GM12878 (cell line): Measurements from ENCODE around the gene NAT8L. TPM values are rescaled to one million over a fixed set of nuclear protein-coding genes. Genes with fewer than 3 reads are reported as not detected.

Experiments used
- ATAC-seq: fragments of 200-7000 bp; cut with Tn5 transposase; 3 replicates; pipeline ENCODE4 v1.9.1; 2020; ENCODE audit warnings: mild to moderate bottlenecking, moderate library complexity
- BruUV-seq: library from RNA; stranded (reverse); fragments of 400-500 nt; replicated peaks from 2 replicates; lab custom pipeline; 2021; lab: Mats Ljungman, UMichigan
- CTCF ChIA-PET: fragments of 300-600 bp; sonication (Branson Sonifier 250); formaldehyde crosslinking; extraction: SDS; loops from one replicate; lab custom pipeline; 2021; ENCODE audit warnings: inconsistent platforms; lab: Yijun Ruan, JAX
- POLR2A ChIA-PET: fragments of 350-600 bp; formaldehyde crosslinking; extraction: SDS; loops from one replicate; lab custom pipeline; 2021; ENCODE audit warnings: inconsistent platforms; lab: Charles Lee
- RAD21 ChIA-PET: fragments of 300-600 bp; sonication (Branson Sonifier 250); formaldehyde crosslinking; loops from one replicate; lab custom pipeline; 2023; ENCODE audit warnings: antibody characterized with exemption; ENCODE audit not compliant: unreplicated experiment; lab: Charles Lee
- SMC1A ChIA-PET: fragments of 300-600 bp; sonication (Branson Sonifier 250); formaldehyde crosslinking; loops from one replicate; lab custom pipeline; 2023; ENCODE audit not compliant: unreplicated experiment, uncharacterized antibody; lab: Charles Lee
- DNase-seq: peaks from one replicate; pipeline ENCODE4 v3.0.0-alpha.2; 2011; ENCODE audit warnings: low read depth, low spot score
- FAIRE-seq: peaks from 3 replicates; lab custom pipeline; 2011; peaks lifted over from hg19 to GRCh38; lab: Jason Lieb, UNC
- H2AFZ ChIP-seq: 2 replicates; pipeline ENCODE4 v1.6.0; 2011; ENCODE audit warnings: low read depth, low read length, control low read depth; ENCODE audit not compliant: control insufficient read depth
- H3K27ac ChIP-seq: 2 replicates; pipeline ENCODE4 v1.5.1; 2011; ENCODE audit warnings: control low read depth; ENCODE audit not compliant: control insufficient read depth, insufficient read depth
- H3K27me3 ChIP-seq, 2 experiments: replicated peaks in 1 of 2; 2 replicates each; pipeline versions ENCODE4 v1.6.0 to v1.6.1; 2011; ENCODE audit warnings: low read length in 1 of 2; ENCODE audit not compliant: control insufficient read depth in 2 of 2, insufficient read depth in 2 of 2
- H3K36me3 ChIP-seq, 2 experiments: 2 replicates each; pipeline ENCODE4 v1.5.1; 2011; ENCODE audit warnings: low read length in 1 of 2; ENCODE audit not compliant: control insufficient read depth in 2 of 2, insufficient read depth in 2 of 2
- H3K4me1 ChIP-seq: 2 replicates; pipeline ENCODE4 v1.6.1; 2011; ENCODE audit warnings: mild to moderate bottlenecking, low read length, moderate library complexity, mixed read lengths; ENCODE audit not compliant: control insufficient read depth, insufficient read depth
- H3K4me2 ChIP-seq: 2 replicates; pipeline ENCODE4 v1.6.0; 2011; ENCODE audit warnings: control low read depth; ENCODE audit not compliant: control insufficient read depth, insufficient read depth
- H3K4me3 ChIP-seq: fragments of 200-600 bp; sonication (generic); 2 replicates; pipeline ENCODE4 v1.5.1; 2016
- H3K79me2 ChIP-seq: 2 replicates; pipeline ENCODE4 v1.6.0; 2011; ENCODE audit warnings: low read length; ENCODE audit not compliant: control insufficient read depth, insufficient read depth
- H3K9ac ChIP-seq: 2 replicates; pipeline ENCODE4 v1.8.0; 2011; ENCODE audit warnings: low read length, control low read depth, mixed read lengths; ENCODE audit not compliant: control insufficient read depth, insufficient read depth
- H3K9me3 ChIP-seq: replicated peaks from 3 replicates; pipeline ENCODE4 v1.5.1; 2011; ENCODE audit warnings: mild to moderate bottlenecking, low read length; ENCODE audit not compliant: control insufficient read depth, insufficient read depth
- H4K20me1 ChIP-seq: 2 replicates; pipeline ENCODE4 v1.6.0; 2011; ENCODE audit not compliant: control insufficient read depth, insufficient read depth
- MEF2B ChIP-seq: fragments of 450-650 bp; IDR thresholded peaks from 2 replicates; pipeline ENCODE4 v1.6.1; 2018; ENCODE audit warnings: mild to moderate bottlenecking, moderate library complexity; ENCODE audit not compliant: partially characterized antibody, poor library complexity, severe bottlenecking
- PAX8 ChIP-seq: fragments of 450-650 bp; IDR thresholded peaks from 2 replicates; pipeline ENCODE4 v1.6.1; 2017; ENCODE audit warnings: mild to moderate bottlenecking, moderate library complexity
- POLR2A ChIP-seq: IDR thresholded peaks from 2 replicates; pipeline ENCODE4 v1.6.1; 2011; ENCODE audit warnings: low read depth, mild to moderate bottlenecking, low read length
- POLR2AphosphoS5 ChIP-seq: IDR thresholded peaks from 2 replicates; pipeline ENCODE4 v1.6.1; 2011; ENCODE audit warnings: mild to moderate bottlenecking, low read length, inconsistent platforms
- ZBTB4 ChIP-seq: fragments of 450-650 bp; formaldehyde crosslinking; IDR thresholded peaks from 2 replicates; pipeline ENCODE4 v1.4.0; 2022; ENCODE audit warnings: mild to moderate bottlenecking, moderate library complexity
- ZNF687 ChIP-seq: fragments of 450-650 bp; IDR thresholded peaks from 2 replicates; pipeline ENCODE4 v1.6.1; 2017; ENCODE audit warnings: mild to moderate bottlenecking, moderate library complexity
- WGBS: methylation state at CpG from one replicate; pipeline ENCODE4 v1.1.6; 2016; ENCODE audit warnings: low lambda C conversion rate; ENCODE audit not compliant: insufficient replicate concordance, insufficient coverage; ENCODE audit errors: missing lambda C conversion rate; 5-methylcytosine and 5-hydroxymethylcytosine counted together
- in situ Hi-C: fragments of 300-500 bp; cut with MboI; formaldehyde crosslinking; loops from 9 replicates; pipeline ENCODE4 v1.14.3; 2018; ENCODE audit warnings: mixed read lengths
- intact Hi-C: fragments of 100-400 bp; cut with micrococcal nuclease; formaldehyde crosslinking; loops from one replicate; pipeline ENCODE4 v1.14.2; 2022; ENCODE audit not compliant: unreplicated experiment
- polyA plus RNA-seq, 11 experiments: library from polyadenylated mRNA; depleted of rRNA in 4 of 11; unstranded in 6 of 11; stranded (reverse) in 5 of 11; fragments of >200 nt; fragmentation: Nextera tagmentation in 4 of 11; fragmentation: Illumina TruSeq in 1 of 11; extraction: Ambion mirVana in 4 of 11; extraction: Trizol in 1 of 11; gene quantifications; 1 replicate in 1 of 11; 2 replicates in 10 of 11; pipeline versions ENCODE4 v1.2.1 to v1.2.3, GENCODE V29; 2011 to 2016; ENCODE audit warnings: inconsistent platforms in 2 of 11, missing spikeins in 2 of 11, low read depth in 1 of 11
- total RNA-seq, 4 experiments: library from RNA; depleted of rRNA in 3 of 4; stranded (reverse); fragments of >200 nt in 3 of 4; fragmentation: Illumina TruSeq in 1 of 4; extraction: Trizol in 1 of 4; gene quantifications; 2 replicates each; pipeline versions ENCODE4 v1.2.1 to v1.2.3, GENCODE V29; 2013 to 2021

NAT8L gene
- total and polyA plus RNA-seq, 10 of the 15 experiments (the other 5 are each of a cell fraction or from before 2014, with no cell fraction given) = 0.01 to 0.31 (median 0.11) TPM; not detected in 5

- in situ Hi-C loops (no loop called here), intact Hi-C loops (no loop called here)
- Histone ChIP-seq H3K4me2 (no peak overlapping the region), H3K9me3 (no peaks in the 10 kb centered on the region; the same call in 2 of the 3 replicates), H3K4me3 (no peak overlapping the region), H3K4me1 (no peaks in the 10 kb centered on the region), H2AFZ (no peak overlapping the region), H3K9ac (no peak overlapping the region), H3K79me2 (no peaks in the 10 kb centered on the region), H3K27me3 (peaks cover 0 to 2% of the 10 kb centered on the region in 2 experiments; a peak in 2 of 4 replicates), H3K36me3 (no peaks in the 10 kb centered on the region), H3K27ac (no peak overlapping the region), H4K20me1 (no peaks in the 10 kb centered on the region)
- DNase-seq (no peak), FAIRE-seq (no peak), ATAC-seq (no peak)
- WGBS = 57% methylated on average over 6 of the region's 6 CpGs
- CTCF ChIA-PET = interaction anchor here (0.6 kb wide), 1 partner anchor 19 kb away, joined by 5 read pairs; no protein-coding TSS in a partner anchor
- SMC1A ChIA-PET = no interaction called here
- TF ChIP-seq ZNF687 = no peak
- no peak for TF ChIP-seq POLR2A
- TF ChIP-seq POLR2AphosphoS5 = no peak
- no peak for TF ChIP-seq PAX8
- no peak for TF ChIP-seq MEF2B
- no peak for TF ChIP-seq ZBTB4
- RAD21 ChIA-PET = no interaction called here
- no TSS peak for BruUV-seq
- POLR2A ChIA-PET = interaction anchor here (0.6 kb wide), 1 partner anchor 64 kb away, joined by 3 read pairs; no protein-coding TSS in a partner anchor
These were observed 34.1 kb downstream of the NAT8L start for GRCh38 chr4:2093265-2093664.
